Left lung (tissue), 10 donors: ENCODE measurements around the gene ADGRB3. TPM values are rescaled to one million over a fixed set of nuclear protein-coding genes. Genes with fewer than 3 reads are reported as not detected.
A peak's percentile ranks its signal among the peaks of the same experiment; 100 is the strongest.

Source experiments
- ATAC-seq: fragments of 200-7000 bp; cut with Tn5 transposase; one replicate; pipeline ENCODE4 v1.9.1; 2020; ENCODE audit warnings: moderate library complexity
- DNase-seq, 4 donors: peaks; one replicate each; pipeline ENCODE4 v3.0.0-alpha.2; 2013 to 2020
- H3K27ac ChIP-seq, 2 donors: fragments of 200-600 bp; sonication (generic) in 1 of 2; one replicate each; pipeline versions ENCODE4 v1.5.0 to v1.8.0; 2020 to 2021
- H3K27me3 ChIP-seq, 2 donors: fragments of 200-600 bp; sonication (generic) in 1 of 2; one replicate each; pipeline versions ENCODE4 v1.5.0 to v1.8.0; 2020 to 2021
- H3K36me3 ChIP-seq, 2 donors: fragments of 200-600 bp; sonication (generic) in 1 of 2; one replicate each; pipeline versions ENCODE4 v1.5.0 to v1.8.0; 2020 to 2021
- H3K4me1 ChIP-seq, 2 donors: fragments of 200-600 bp; one replicate each; pipeline ENCODE4 v1.8.0; 2021
- H3K4me3 ChIP-seq, 2 donors: fragments of 200-600 bp; sonication (generic) in 1 of 2; one replicate each; pipeline versions ENCODE4 v1.5.0 to v1.8.0; 2020 to 2021; ENCODE audit warnings: mild to moderate bottlenecking in 1 of 2
- H3K9me3 ChIP-seq, 2 donors: fragments of 200-600 bp; sonication (generic) in 1 of 2; one replicate each; pipeline versions ENCODE4 v1.5.0 to v1.8.0; 2020 to 2021
- CTCF ChIP-seq, 2 donors: fragments of 200-600 bp; sonication (generic) in 1 of 2; IDR thresholded peaks; one replicate each; pipeline versions ENCODE4 v1.5.0 to v1.8.0; 2021; ENCODE audit warnings: antibody characterized with exemption in 2 of 2
- intact Hi-C, 2 donors: fragments of 100-400 bp; cut with DNase I; formaldehyde crosslinking; loops; one replicate each; pipeline versions ENCODE4 v1.11.2 to v1.14.2; 2022
- polyA plus RNA-seq, 6 donors: library from polyadenylated mRNA; unstranded; fragments of 120-200 nt; gene quantifications; one replicate each; pipeline ENCODE4 v1.2.1, GENCODE V29; 2013; ENCODE audit not compliant: insufficient read length in 6 of 6
- total RNA-seq, 2 donors: library from RNA; stranded (reverse); fragmentation: NEBNext Ultra II Directional; extraction: Animal tissue kit (Norgen Biotek cat#: 25700); gene quantifications; one replicate each; pipeline ENCODE4 v1.2.1, GENCODE V29; 2021
- donor health status: DM: no; HTN: yes; CAD: no.
- donor health status: DM: no; HTN: no; CAD: no.

The ADGRB3 gene
- total and polyA plus RNA-seq, 8 donors, result 2.0 to 22.4 (median 13.7) TPM

- DNase-seq (no peak), ATAC-seq (no peak)
- H3K27ac ChIP-seq, result no peak overlapping the region
- H3K4me3 ChIP-seq, result no peak overlapping the region
- H3K36me3 ChIP-seq, result no peaks in the 10 kb centered on the region
- H3K9me3 ChIP-seq, result no peaks in the 10 kb centered on the region
- H3K27me3 ChIP-seq, result no peaks in the 10 kb centered on the region
- intact Hi-C loops, result no loop called here
- H3K4me1 ChIP-seq, result no peaks in the 10 kb centered on the region
- no peak for TF ChIP-seq CTCF (IDR thresholded peaks at IDR 0.05)
These were observed 585.3 kb downstream of the ADGRB3 start for GRCh38 chr6:69220375-69220774.

- Histone ChIP-seq H3K4me3 (no peak overlapping the region), H3K27me3 (no peaks in the 10 kb centered on the region), H3K27ac (no peak overlapping the region), H3K36me3 (no peaks in the 10 kb centered on the region), H3K9me3 (no peaks in the 10 kb centered on the region), H3K4me1 (no peaks in the 10 kb centered on the region)
- TF ChIP-seq CTCF (IDR thresholded peaks at IDR 0.05), result no peak
- intact Hi-C loops, result no loop called here
- DNase-seq (no peak), ATAC-seq (no peak)
These were observed 596.9 kb downstream of the ADGRB3 start for GRCh38 chr6:69232008-69232407.

- no peak overlapping the region for H3K4me3 ChIP-seq
- no peaks in the 10 kb centered on the region for H3K4me1 ChIP-seq
- no peaks in the 10 kb centered on the region for H3K36me3 ChIP-seq
- DNase-seq (no peak), ATAC-seq (no peak)
- H3K9me3 ChIP-seq, result no peaks in the 10 kb centered on the region
- intact Hi-C loops, result no loop called here
- TF ChIP-seq CTCF (IDR thresholded peaks at IDR 0.05), result no peak
- no peak overlapping the region for H3K27ac ChIP-seq
- no peaks in the 10 kb centered on the region for H3K27me3 ChIP-seq
These were observed 597.4 kb downstream of the ADGRB3 start for GRCh38 chr6:69232496-69232895.

GRCh38 chr6:69232911-69233448, 597.9 kb downstream of the ADGRB3 start:
- DNase-seq, result peak; percentile 71 to 93 (median 88)
- Histone ChIP-seq H3K36me3 (no peaks in the 10 kb centered on the region), H3K9me3 (no peaks in the 10 kb centered on the region), H3K27me3 (no peaks in the 10 kb centered on the region), H3K27ac (no peak overlapping the region), H3K4me3 (no peak overlapping the region), H3K4me1 (no peaks in the 10 kb centered on the region)
- intact Hi-C loops, result no loop called here
- ATAC-seq, result peak; percentile 98
- TF ChIP-seq CTCF (IDR thresholded peaks at IDR 0.05), result no peak

- ATAC-seq, result no peak
- Histone ChIP-seq H3K4me3 (no peak overlapping the region), H3K27me3 (no peaks in the 10 kb centered on the region), H3K4me1 (no peaks in the 10 kb centered on the region), H3K9me3 (no peaks in the 10 kb centered on the region), H3K27ac (no peak overlapping the region), H3K36me3 (no peaks in the 10 kb centered on the region)
- no peak for TF ChIP-seq CTCF (IDR thresholded peaks at IDR 0.05)
- DNase-seq, result no peak
- intact Hi-C loops, result no loop called here
These were observed 603.0 kb downstream of the ADGRB3 start for GRCh38 chr6:69238067-69238466.
